K562 (cell line): ENCODE measurements around the gene DLL4. TPM values are rescaled to one million over a fixed set of nuclear protein-coding genes. Genes with fewer than 3 reads are reported as not detected.

Source experiments
- CTBP1 ChIP-seq: fragments of 450-650 bp; IDR thresholded peaks from 2 replicates; pipeline ENCODE4 v1.6.1; 2016; ENCODE audit warnings: borderline replicate concordance
- ESRRB ChIP-seq: fragments of 250-450 bp; sonication (Bioruptor Pico); IDR thresholded peaks from 2 replicates; pipeline ENCODE4 v1.5.0; 2020; ENCODE audit warnings: mild to moderate bottlenecking, moderate library complexity, borderline replicate concordance
- GABPA ChIP-seq: fragments of 200-800 bp; sonication (Bioruptor generic); conservative IDR thresholded peaks from 2 replicates; pipeline ENCODE4 v1.6.1; 2016; ENCODE audit warnings: low read depth, missing genetic modification characterization, missing compliant biosample characterization
- GATA2 ChIP-seq: sonication (generic); formaldehyde crosslinking; IDR thresholded peaks from 2 replicates; pipeline ENCODE4 v1.4.0; 2020; ENCODE audit warnings: mild to moderate bottlenecking, missing genetic modification reagents
- HEY1 ChIP-seq: fragments of 250-450 bp; sonication (Bioruptor Pico); IDR thresholded peaks from 2 replicates; pipeline ENCODE4 v1.5.0; 2020; ENCODE audit warnings: mild to moderate bottlenecking, moderate library complexity, borderline replicate concordance
- MCM5 ChIP-seq: fragments of 450-650 bp; IDR thresholded peaks from 2 replicates; pipeline ENCODE4 v1.6.1; 2016; ENCODE audit warnings: low read depth
- NRF1 ChIP-seq, 2 experiments: fragments of 450-650 bp; IDR thresholded peaks in 1 of 2; conservative IDR thresholded peaks in 1 of 2; 2 replicates each; pipeline ENCODE4 v1.6.1; 2014; ENCODE audit warnings: mild to moderate bottlenecking in 2 of 2
- POLR2A ChIP-seq: fragments of 450-650 bp; conservative IDR thresholded peaks from 2 replicates; pipeline ENCODE4 v1.6.1; 2016
- RERE ChIP-seq: sonication (generic); formaldehyde crosslinking; IDR thresholded peaks from 2 replicates; pipeline ENCODE4 v1.8.0; 2023; ENCODE audit warnings: missing genetic modification reagents, mild to moderate bottlenecking, borderline replicate concordance
- RNF219 ChIP-seq: fragments of 250-450 bp; sonication (Bioruptor Pico); IDR thresholded peaks from 2 replicates; pipeline ENCODE4 v1.5.0; 2022; ENCODE audit warnings: mild to moderate bottlenecking
- SRSF9 ChIP-seq: fragments of 200-400 bp; formaldehyde crosslinking; IDR thresholded peaks from 2 replicates; pipeline ENCODE4 v1.6.1; 2017; ENCODE audit warnings: low read depth, low read length, borderline replicate concordance
- TAL1 ChIP-seq: fragments of 450-650 bp; IDR thresholded peaks from 2 replicates; pipeline ENCODE4 v1.6.1; 2016; ENCODE audit warnings: mild to moderate bottlenecking
- ZNF395 ChIP-seq: fragments of 200-800 bp; sonication (Bioruptor generic); IDR thresholded peaks from 2 replicates; pipeline ENCODE4 v1.6.1; 2017; ENCODE audit warnings: missing genetic modification characterization, missing compliant biosample characterization
- polyA plus RNA-seq, 8 experiments: library from polyadenylated mRNA; depleted of rRNA in 4 of 8; stranded (reverse) in 5 of 8; unstranded in 3 of 8; fragments of >200 nt; fragmentation: Nextera tagmentation in 2 of 8; fragmentation: Illumina TruSeq in 1 of 8; extraction: Ambion mirVana in 2 of 8; extraction: Trizol in 1 of 8; gene quantifications; 2 replicates each; pipeline versions ENCODE4 v1.2.1 to v1.2.3, GENCODE V29; 2011 to 2014; ENCODE audit warnings: inconsistent platforms in 1 of 8, missing spikeins in 1 of 8
- total RNA-seq, 7 experiments: library from RNA; depleted of rRNA in 6 of 7; stranded (reverse); fragments of >200 nt in 6 of 7; fragmentation: Illumina TruSeq in 2 of 7; extraction: Trizol in 2 of 7; gene quantifications; 2 replicates each; pipeline versions ENCODE4 v1.2.1 to v1.2.3, GENCODE V29; 2011 to 2021; ENCODE audit warnings: low replicate concordance in 1 of 7

Gene DLL4
- total and polyA plus RNA-seq, 9 of the 15 experiments (the other 6 are each of a cell fraction or from before 2014, with no cell fraction given) = 0.04 to 1.1 (median 0.41) TPM; not detected in 1

- TF ChIP-seq RERE (CRISPR knock-in tag) (no peak), TAL1 (no peak), HEY1 (CRISPR knock-in tag) (no peak), MCM5 (no peak), GATA2 (no peak), SRSF9 (no peak), NRF1 (conservative IDR thresholded peaks at IDR 0.05 in 1 of 2, IDR thresholded peaks at IDR 0.05 in 1 of 2) (0 out of 4 replicates have a peak, but pooled peaks of 1 of the 2 experiments have one; percentile 29), GABPA (tag) (no peak), CTBP1 (0 out of 2 replicates have a peak, but pooled peaks have one; percentile 10), ZNF395 (CRISPR knock-in tag) (no peak), RNF219 (CRISPR knock-in tag) (no peak), ESRRB (CRISPR knock-in tag) (no peak), POLR2A (no peak)
These were observed 49.5 kb upstream of the DLL4 start (continued) for GRCh38 chr15:40879609-40880008.
